ENCODE measurements around the gene PCDHB16. TPM values are rescaled to one million over a fixed set of nuclear protein-coding genes. Genes with fewer than 3 reads are reported as not detected.
"Not testable (repeated sequence)": the region's sequence is repeated elsewhere in the genome, so short reads cannot be mapped to it uniquely, and the experiment has no call there.

PCDHB16 gene
- total RNA-seq, 2 experiments from 2014 or later = not detected

DNA sequence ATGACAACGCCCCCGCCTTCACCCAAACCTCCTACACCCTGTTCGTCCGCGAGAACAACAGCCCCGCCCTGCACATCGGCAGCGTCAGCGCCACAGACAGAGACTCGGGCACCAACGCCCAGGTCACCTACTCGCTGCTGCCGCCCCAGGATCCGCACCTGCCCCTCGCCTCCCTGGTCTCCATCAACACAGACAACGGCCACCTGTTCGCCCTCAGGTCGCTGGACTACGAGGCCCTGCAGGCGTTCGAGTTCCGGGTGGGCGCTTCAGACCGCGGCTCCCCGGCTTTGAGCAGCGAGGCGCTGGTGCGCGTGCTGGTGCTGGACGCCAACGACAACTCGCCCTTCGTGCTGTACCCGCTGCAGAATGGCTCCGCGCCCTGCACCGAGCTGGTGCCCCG, 2.8 kb upstream of the PCDHB16 start:
- H3K9me2 ChIP-seq (ENCODE audit: insufficient read depth, low read length); H4K20me1 ChIP-seq (ENCODE audit: insufficient read depth, low read length); H3K4me1 ChIP-seq (ENCODE audit: insufficient read depth, low read length, poor library complexity, severe bottlenecking); H3K4me2 ChIP-seq (ENCODE audit: low read length); DNase-seq (ENCODE audit: low spot score); H3K4me3 ChIP-seq (ENCODE audit: low read depth, low read length, poor library complexity, severe bottlenecking); CTCF ChIA-PET (ENCODE audit: unreplicated experiment); intact Hi-C loops (cut with micrococcal nuclease; ENCODE audit: unreplicated experiment); H3K79me2 ChIP-seq (ENCODE audit: insufficient read depth, low read depth, low read length); H3K9me3 ChIP-seq (ENCODE audit: low read length); H3K36me3 ChIP-seq (ENCODE audit: insufficient read depth, low read length); H3K27ac ChIP-seq (ENCODE audit: low read depth, low read length, poor library complexity, severe bottlenecking); BruUV-seq (replicated peaks); POLR2A ChIA-PET; H2AFZ ChIP-seq (ENCODE audit: low read length): not testable (repeated sequence)

DNA sequence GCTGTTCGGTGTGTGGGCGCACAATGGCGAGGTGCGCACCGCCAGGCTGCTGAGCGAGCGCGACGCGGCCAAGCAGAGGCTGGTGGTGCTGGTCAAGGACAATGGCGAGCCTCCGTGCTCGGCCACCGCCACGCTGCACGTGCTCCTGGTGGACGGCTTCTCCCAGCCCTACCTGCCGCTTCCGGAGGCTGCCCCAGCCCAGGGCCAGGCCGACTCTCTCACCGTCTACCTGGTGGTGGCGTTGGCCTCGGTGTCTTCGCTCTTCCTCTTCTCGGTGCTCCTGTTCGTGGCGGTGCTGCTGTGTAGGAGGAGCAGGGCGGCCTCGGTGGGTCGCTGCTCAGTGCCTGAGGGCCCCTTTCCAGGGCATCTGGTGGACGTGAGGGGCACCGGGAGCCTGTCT, 2.3 kb upstream of the PCDHB16 start:
- POLR2A ChIA-PET; H3K27ac ChIP-seq (ENCODE audit: low read depth, low read length, poor library complexity, severe bottlenecking); intact Hi-C loops (cut with micrococcal nuclease; ENCODE audit: unreplicated experiment); H3K9me2 ChIP-seq (ENCODE audit: insufficient read depth, low read length); H2AFZ ChIP-seq (ENCODE audit: low read length); DNase-seq (ENCODE audit: low spot score); H3K79me2 ChIP-seq (ENCODE audit: insufficient read depth, low read depth, low read length); H3K4me2 ChIP-seq (ENCODE audit: low read length); H3K4me3 ChIP-seq (ENCODE audit: low read depth, low read length, poor library complexity, severe bottlenecking); H4K20me1 ChIP-seq (ENCODE audit: insufficient read depth, low read length); CTCF ChIA-PET (ENCODE audit: unreplicated experiment); BruUV-seq (replicated peaks); H3K9me3 ChIP-seq (ENCODE audit: low read length); H3K4me1 ChIP-seq (ENCODE audit: insufficient read depth, low read length, poor library complexity, severe bottlenecking); H3K36me3 ChIP-seq (ENCODE audit: insufficient read depth, low read length): not testable (repeated sequence)

DNA sequence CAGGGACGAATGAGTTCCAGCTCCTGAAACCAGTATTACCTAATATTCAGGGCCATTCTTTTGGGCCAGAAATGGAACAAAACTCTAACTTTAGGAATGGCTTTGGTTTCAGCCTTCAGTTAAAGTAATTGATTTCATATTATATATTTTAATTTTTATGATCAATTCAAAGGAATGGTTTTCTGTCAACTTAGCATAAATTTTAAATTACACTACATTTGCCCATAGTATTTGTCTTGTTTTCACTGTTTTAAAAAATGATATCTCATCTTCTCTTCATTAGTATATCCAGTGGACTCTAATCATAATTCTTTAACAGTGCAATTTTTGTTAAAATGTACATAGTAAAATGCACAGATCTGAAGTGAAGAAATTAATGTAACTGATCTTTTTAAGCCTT, 1.9 kb upstream of the PCDHB16 start:
- TF ChIP-seq, protein P1, sequence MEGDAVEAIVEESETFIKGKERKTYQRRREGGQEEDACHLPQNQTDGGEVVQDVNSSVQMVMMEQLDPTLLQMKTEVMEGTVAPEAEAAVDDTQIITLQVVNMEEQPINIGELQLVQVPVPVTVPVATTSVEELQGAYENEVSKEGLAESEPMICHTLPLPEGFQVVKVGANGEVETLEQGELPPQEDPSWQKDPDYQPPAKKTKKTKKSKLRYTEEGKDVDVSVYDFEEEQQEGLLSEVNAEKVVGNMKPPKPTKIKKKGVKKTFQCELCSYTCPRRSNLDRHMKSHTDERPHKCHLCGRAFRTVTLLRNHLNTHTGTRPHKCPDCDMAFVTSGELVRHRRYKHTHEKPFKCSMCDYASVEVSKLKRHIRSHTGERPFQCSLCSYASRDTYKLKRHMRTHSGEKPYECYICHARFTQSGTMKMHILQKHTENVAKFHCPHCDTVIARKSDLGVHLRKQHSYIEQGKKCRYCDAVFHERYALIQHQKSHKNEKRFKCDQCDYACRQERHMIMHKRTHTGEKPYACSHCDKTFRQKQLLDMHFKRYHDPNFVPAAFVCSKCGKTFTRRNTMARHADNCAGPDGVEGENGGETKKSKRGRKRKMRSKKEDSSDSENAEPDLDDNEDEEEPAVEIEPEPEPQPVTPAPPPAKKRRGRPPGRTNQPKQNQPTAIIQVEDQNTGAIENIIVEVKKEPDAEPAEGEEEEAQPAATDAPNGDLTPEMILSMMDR (conservative IDR thresholded peaks at IDR 0.05; ENCODE audit: low read length) = no peak
- no peak for TF ChIP-seq EZH2phosphoT487 (IDR thresholded peaks at IDR 0.05; ENCODE audit: borderline replicate concordance, low read depth, low read length)
- H3K9me2 ChIP-seq (ENCODE audit: insufficient read depth, low read length) = no peaks in the 10 kb centered on the region
- BruUV-seq (replicated peaks) = no TSS peak
- no peaks in the 10 kb centered on the region for H3K4me1 ChIP-seq (ENCODE audit: insufficient read depth, low read length, poor library complexity, severe bottlenecking)
- H3K27ac ChIP-seq (ENCODE audit: low read depth, low read length, poor library complexity, severe bottlenecking) = no peak overlapping the region
- no peaks in the 10 kb centered on the region for H3K9me3 ChIP-seq (ENCODE audit: low read length)
- H2AFZ ChIP-seq (ENCODE audit: low read length) = no peak overlapping the region
- no peaks in the 10 kb centered on the region for H3K79me2 ChIP-seq (ENCODE audit: insufficient read depth, low read depth, low read length)
- no peak overlapping the region for H3K4me3 ChIP-seq (ENCODE audit: low read depth, low read length, poor library complexity, severe bottlenecking)
- intact Hi-C loops (cut with micrococcal nuclease; ENCODE audit: unreplicated experiment) = no loop called here
- H3K4me2 ChIP-seq (ENCODE audit: low read length) = no peak overlapping the region
- POLR2A ChIA-PET = no interaction called here
- H3K36me3 ChIP-seq (ENCODE audit: insufficient read depth, low read length) = no peaks in the 10 kb centered on the region
- no peaks in the 10 kb centered on the region for H4K20me1 ChIP-seq (ENCODE audit: insufficient read depth, low read length)
- no peak for DNase-seq (ENCODE audit: low spot score)
- CTCF ChIA-PET (ENCODE audit: unreplicated experiment) = no interaction called here

DNA sequence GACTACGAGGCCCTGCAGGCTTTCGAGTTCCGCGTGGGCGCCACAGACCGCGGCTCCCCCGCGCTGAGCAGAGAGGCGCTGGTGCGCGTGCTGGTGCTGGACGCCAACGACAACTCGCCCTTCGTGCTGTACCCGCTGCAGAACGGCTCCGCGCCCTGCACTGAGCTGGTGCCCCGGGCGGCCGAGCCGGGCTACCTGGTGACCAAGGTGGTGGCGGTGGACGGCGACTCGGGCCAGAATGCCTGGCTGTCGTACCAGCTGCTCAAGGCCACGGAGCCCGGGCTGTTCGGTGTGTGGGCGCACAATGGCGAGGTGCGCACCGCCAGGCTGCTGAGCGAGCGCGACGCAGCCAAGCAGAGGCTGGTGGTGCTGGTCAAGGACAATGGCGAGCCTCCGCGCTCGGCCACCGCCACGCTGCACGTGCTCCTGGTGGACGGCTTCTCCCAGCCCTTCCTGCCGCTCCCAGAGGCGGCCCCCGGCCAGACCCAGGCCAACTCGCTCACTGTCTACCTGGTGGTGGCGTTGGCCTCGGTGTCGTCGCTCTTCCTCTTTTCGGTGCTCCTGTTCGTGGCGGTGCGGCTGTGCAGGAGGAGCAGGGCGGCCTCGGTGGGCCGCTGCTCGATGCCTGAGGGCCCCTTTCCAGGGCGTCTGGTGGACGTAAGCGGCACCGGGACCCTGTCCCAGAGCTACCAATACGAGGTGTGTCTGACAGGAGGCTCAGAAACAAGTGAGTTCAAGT, 2.1 kb downstream of the PCDHB16 start:
- DNase-seq (ENCODE audit: low spot score); H3K9me2 ChIP-seq (ENCODE audit: insufficient read depth, low read length); H3K4me2 ChIP-seq (ENCODE audit: low read length); H3K36me3 ChIP-seq (ENCODE audit: insufficient read depth, low read length); H3K79me2 ChIP-seq (ENCODE audit: insufficient read depth, low read depth, low read length); H4K20me1 ChIP-seq (ENCODE audit: insufficient read depth, low read length); H3K9me3 ChIP-seq (ENCODE audit: low read length); POLR2A ChIA-PET; H3K27ac ChIP-seq (ENCODE audit: low read depth, low read length, poor library complexity, severe bottlenecking); H3K4me3 ChIP-seq (ENCODE audit: low read depth, low read length, poor library complexity, severe bottlenecking); BruUV-seq (replicated peaks); intact Hi-C loops (cut with micrococcal nuclease; ENCODE audit: unreplicated experiment); H3K4me1 ChIP-seq (ENCODE audit: insufficient read depth, low read length, poor library complexity, severe bottlenecking); H2AFZ ChIP-seq (ENCODE audit: low read length); CTCF ChIA-PET (ENCODE audit: unreplicated experiment): not testable (repeated sequence)
